22Rv1 (cell line): Measurements from ENCODE around the gene PLD1.

Source experiments
- H3K27ac ChIP-seq: fragments of 450-650 bp; 2 replicates; pipeline ENCODE4 v1.5.1; 2017
- ZFX ChIP-seq: fragments of 450-650 bp; IDR thresholded peaks from 2 replicates; pipeline ENCODE4 v1.6.1; 2017; ENCODE audit warnings: antibody characterized with exemption, borderline replicate concordance
- TF ChIP-seq, protein P1 (sequence below): fragments of 450-650 bp; IDR thresholded peaks from 2 replicates; pipeline ENCODE4 v1.5.1; 2017; ENCODE audit warnings: mild to moderate bottlenecking

PLD1 gene

DNA sequence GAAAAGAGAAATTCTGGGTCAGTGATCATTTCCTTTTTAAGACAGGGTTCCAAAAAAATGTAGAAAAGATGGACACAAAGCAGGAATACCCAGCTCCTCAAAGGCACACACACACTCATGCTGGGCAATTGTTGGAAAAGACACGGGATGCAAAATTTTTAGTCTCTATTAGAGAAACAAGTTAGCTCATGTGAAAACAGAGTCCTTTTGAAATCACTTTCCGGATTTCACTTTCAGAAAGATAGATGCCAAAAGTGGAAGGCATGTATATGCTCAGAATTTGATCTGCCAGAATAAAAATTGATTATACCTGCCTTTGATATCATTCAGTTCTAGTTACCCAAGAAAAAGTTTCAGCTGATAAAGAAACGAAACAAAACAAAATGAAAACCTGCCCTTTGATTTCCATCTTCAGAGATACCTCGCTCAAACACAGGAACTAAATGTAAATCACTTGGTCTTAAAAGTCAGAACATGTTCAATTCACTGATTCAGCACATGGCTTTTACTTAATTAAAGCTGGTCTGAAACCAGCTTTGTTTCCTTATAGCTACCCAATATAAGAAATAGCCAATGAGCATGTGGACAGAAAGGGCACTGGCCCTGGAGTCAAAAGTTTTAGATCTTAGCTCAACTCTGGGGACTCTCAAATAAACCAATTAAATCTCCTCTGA is 52.8 kb downstream of the PLD1 start:
- TF ChIP-seq ZFX, result no peak
- TF ChIP-seq, protein P1, sequence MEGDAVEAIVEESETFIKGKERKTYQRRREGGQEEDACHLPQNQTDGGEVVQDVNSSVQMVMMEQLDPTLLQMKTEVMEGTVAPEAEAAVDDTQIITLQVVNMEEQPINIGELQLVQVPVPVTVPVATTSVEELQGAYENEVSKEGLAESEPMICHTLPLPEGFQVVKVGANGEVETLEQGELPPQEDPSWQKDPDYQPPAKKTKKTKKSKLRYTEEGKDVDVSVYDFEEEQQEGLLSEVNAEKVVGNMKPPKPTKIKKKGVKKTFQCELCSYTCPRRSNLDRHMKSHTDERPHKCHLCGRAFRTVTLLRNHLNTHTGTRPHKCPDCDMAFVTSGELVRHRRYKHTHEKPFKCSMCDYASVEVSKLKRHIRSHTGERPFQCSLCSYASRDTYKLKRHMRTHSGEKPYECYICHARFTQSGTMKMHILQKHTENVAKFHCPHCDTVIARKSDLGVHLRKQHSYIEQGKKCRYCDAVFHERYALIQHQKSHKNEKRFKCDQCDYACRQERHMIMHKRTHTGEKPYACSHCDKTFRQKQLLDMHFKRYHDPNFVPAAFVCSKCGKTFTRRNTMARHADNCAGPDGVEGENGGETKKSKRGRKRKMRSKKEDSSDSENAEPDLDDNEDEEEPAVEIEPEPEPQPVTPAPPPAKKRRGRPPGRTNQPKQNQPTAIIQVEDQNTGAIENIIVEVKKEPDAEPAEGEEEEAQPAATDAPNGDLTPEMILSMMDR, result no peak
- H3K27ac ChIP-seq, result no peak overlapping the region

- H3K27ac ChIP-seq, result no peak overlapping the region
- TF ChIP-seq ZFX, result no peak
- TF ChIP-seq, protein P1, result no peak
Measured at GRCh38 chr3:171755656-171756055, 54.6 kb downstream of the PLD1 start.

DNA sequence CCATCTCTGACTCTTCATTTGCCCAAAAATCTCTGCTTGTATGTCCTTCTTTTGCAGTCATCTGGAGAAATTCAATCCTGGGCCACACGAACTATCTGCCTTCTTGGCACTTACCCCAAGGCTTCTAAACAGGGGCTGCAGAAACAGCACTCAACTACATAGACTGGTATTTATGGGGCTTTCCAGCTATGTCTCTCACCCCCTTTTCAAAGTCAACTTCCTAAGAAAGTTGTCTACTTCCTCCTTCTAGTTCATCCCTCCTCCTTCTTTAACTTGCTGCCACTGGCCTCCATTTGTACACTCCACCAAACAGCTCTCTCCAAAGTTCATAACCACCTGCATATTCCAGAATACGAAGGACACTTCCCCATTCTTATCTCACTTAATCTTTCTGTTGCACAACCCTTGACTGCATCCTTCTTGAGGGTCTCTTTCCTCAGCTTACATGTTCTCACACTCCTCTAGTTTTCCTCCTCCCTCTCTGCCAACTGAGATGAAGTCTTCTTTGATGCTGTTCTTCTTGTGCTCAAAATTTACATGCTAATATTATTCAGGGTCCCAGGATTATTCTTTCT is 55.2 kb downstream of the PLD1 start:
- TF ChIP-seq, protein P1, result no peak
- no peak for TF ChIP-seq ZFX
- H3K27ac ChIP-seq, result no peak overlapping the region

DNA sequence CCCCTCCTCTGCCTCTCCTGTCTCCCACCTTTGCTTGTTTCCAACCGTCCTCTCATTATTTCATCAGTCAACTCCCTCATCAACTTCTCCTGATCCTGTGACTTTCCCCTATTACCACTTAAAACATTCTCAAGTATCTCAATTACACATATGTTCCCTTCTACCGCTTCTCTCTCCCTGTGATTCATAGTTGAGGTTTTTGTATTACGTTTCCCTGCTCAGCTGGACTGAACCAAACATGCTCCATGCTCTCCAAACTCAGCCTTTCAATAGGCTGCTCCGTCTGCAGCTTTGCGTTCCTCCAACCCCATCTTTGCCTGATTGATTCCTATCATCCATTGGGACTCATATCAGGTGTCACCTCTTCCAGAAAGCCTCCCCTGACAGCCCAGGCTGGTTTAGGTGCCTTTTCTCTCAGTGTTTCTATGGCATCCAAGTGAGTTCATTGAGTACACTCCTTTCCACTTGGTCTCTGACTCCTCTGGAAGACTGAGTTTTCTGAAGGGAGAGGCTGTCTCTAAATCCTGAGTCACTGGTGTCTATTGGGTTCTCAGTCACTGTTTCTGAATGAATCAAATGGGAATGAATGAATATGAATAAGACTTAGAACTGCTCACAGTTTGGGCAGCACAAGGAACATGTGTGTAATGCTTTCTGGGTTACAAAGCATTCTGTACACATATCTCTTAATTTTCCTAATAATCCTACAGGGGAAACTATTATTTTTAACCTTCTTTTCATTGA is 56.4 kb downstream of the PLD1 start:
- no peak overlapping the region for H3K27ac ChIP-seq
- no peak for TF ChIP-seq ZFX
- TF ChIP-seq, protein P1, result no peak

DNA sequence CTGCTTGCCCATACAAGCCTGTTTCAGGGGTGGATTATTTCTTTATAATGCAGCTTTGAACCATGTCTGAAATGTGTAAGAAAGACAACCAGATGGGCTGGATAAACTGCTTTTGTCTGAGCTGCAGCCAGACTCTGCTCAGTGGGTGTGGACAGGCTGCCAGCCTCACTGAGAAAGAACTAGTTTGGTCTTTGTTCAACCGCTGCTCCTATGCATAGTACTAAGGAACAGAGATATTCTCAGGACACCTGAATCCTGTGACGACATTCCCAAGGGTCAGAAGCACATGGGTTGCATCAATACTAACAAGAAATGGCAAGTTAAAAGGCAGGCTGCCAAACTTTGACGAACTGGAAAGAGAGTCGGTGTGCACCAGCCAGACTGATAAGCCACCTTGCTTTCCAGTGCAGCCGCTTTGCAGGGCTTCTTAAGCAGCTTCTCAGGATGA is 57.2 kb downstream of the PLD1 start:
- H3K27ac ChIP-seq, result no peak overlapping the region
- TF ChIP-seq, protein P1, result no peak
- TF ChIP-seq ZFX, result no peak

- H3K27ac ChIP-seq, result no peak overlapping the region
- TF ChIP-seq, protein P1, result no peak
- TF ChIP-seq ZFX, result no peak
Measured at GRCh38 chr3:171752329-171752728, 58.0 kb downstream of the PLD1 start.

- TF ChIP-seq, protein P1, result no peak
- no peak for TF ChIP-seq ZFX
- H3K27ac ChIP-seq, result no peak overlapping the region
Measured at GRCh38 chr3:171749124-171749523, 61.2 kb downstream of the PLD1 start.
